ENCODE results near the gene EIF5B.
"Not testable (repeated sequence)": the region's sequence is repeated elsewhere in the genome, so short reads cannot be mapped to it uniquely, and the experiment has no call there.

Gene EIF5B, protein sequence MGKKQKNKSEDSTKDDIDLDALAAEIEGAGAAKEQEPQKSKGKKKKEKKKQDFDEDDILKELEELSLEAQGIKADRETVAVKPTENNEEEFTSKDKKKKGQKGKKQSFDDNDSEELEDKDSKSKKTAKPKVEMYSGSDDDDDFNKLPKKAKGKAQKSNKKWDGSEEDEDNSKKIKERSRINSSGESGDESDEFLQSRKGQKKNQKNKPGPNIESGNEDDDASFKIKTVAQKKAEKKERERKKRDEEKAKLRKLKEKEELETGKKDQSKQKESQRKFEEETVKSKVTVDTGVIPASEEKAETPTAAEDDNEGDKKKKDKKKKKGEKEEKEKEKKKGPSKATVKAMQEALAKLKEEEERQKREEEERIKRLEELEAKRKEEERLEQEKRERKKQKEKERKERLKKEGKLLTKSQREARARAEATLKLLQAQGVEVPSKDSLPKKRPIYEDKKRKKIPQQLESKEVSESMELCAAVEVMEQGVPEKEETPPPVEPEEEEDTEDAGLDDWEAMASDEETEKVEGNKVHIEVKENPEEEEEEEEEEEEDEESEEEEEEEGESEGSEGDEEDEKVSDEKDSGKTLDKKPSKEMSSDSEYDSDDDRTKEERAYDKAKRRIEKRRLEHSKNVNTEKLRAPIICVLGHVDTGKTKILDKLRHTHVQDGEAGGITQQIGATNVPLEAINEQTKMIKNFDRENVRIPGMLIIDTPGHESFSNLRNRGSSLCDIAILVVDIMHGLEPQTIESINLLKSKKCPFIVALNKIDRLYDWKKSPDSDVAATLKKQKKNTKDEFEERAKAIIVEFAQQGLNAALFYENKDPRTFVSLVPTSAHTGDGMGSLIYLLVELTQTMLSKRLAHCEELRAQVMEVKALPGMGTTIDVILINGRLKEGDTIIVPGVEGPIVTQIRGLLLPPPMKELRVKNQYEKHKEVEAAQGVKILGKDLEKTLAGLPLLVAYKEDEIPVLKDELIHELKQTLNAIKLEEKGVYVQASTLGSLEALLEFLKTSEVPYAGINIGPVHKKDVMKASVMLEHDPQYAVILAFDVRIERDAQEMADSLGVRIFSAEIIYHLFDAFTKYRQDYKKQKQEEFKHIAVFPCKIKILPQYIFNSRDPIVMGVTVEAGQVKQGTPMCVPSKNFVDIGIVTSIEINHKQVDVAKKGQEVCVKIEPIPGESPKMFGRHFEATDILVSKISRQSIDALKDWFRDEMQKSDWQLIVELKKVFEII

DNA sequence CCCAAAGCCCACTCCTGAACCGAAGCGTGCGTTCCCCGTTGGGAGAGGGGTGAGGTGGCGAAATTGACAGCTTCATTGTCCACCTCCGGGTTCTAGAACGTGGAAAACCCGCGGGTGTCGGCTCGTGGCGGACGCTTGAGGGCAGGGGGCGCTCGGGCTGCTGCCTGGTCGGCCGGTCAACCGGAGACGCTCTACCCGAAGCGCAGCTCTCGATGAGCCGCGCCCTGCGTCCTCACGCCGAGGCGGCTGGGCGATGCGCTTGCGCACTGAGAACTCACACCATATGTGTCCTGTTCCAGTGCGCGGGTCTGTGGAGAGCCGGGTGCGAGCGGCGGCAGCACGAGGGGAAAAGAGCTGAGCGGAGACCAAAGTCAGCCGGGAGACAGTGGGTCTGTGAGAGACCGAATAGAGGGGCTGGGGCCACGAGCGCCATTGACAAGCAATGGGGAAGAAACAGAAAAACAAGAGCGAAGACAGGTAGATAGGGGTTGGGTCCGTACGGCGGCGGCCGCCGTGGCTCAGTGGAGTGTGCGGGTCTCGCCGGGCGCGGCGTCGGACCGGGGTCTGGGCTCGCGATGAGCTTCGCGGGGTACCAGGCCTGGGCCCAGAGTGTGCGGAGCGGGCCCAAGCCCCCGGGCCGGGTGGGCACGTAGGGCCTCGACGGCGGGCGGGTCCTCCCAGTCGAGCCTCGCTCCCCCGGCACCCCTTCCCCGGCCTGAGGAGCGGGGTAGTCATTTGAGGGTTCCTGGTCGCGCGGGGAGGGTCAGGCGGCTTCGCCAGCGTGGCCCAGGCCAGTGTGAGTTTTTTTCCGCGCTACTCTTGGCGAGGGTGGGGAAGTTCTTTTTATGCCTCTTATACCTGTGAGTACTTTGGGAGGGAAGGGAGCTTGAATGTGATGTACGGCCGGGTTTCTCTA, at the start of gene EIF5B:
Gene EIF5B (plus strand): TSS at position 277 of the 916 bp plus-strand sequence. CDS start 166 bp downstream, at position 443.
- DNase-seq (ENCODE audit: low read depth): peak; percentile 99

- DNase-seq (ENCODE audit: low read depth): peak; percentile 26
Measured at GRCh38 chr2:99297994-99298393, 39.2 kb upstream of the EIF5B start.

GRCh38 chr2:99299580-99299979, 37.6 kb upstream of the EIF5B start:
- no peak for DNase-seq (ENCODE audit: low read depth)

DNA sequence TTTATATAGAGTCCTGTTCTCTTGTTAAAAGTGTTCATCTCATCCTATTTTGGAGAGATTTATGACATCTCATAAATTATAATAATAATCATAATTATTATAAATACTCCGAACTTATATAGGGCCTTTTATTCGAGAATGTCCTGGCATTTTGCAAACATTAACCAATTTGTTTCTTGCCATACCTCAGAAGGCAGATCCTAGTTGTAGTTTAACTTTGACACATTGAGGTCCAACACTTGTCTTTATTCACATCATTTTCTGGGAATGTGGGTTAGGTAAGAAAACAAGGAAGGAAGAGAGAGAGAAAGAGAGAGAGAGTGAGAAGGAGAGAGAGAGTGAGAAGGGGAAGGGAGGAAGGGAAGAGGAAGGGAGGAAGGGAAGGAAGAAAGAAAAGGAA, 36.1 kb upstream of the EIF5B start, which contains the start of gene LYG1:
Gene LYG1 (minus strand): TSS at position 101 of the 400 bp plus-strand sequence. CDS start 5,527 bp downstream, outside the sequence.
- DNase-seq (ENCODE audit: low read depth): not testable (repeated sequence)

GRCh38 chr2:99317161-99317872, 19.9 kb upstream of the EIF5B start:
- no peak for DNase-seq (ENCODE audit: low read depth)

DNA sequence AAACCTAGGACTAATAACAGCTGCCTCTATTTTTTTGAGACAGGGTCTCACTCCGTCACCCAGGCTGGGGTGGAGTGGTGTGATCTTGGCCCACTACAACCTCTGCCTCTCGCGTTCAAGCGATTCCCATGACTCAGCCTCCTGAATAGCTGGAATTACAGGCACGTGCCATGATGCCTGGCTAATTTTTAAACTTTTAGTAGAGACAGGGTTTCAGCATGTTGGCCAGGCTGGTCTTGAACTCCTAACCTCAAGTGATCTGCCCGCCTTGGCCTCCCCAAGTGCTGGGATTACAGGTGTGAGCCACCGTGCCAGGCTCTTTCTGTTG, 19.4 kb upstream of the EIF5B start:
- DNase-seq (ENCODE audit: low read depth): not testable (repeated sequence)

GRCh38 chr2:99325384-99325783, 11.8 kb upstream of the EIF5B start:
- no peak for DNase-seq (ENCODE audit: low read depth)

- peak; percentile 100 for DNase-seq (ENCODE audit: low read depth)
Measured at GRCh38 chr2:99335911-99336803, 1.0 kb upstream of the EIF5B start, which contains the start of gene TXNDC9. TSS of gene TXNDC9 (minus strand) at chr2:99336333. CDS start at chr2:99333210, 3,123 bp downstream.

- DNase-seq (ENCODE audit: low read depth): no peak
Measured at GRCh38 chr2:99336804-99337112, 431 bp upstream of the EIF5B start.

GRCh38 chr2:99338029-99338585, 918 bp downstream of the EIF5B start:
- peak; percentile 52 for DNase-seq (ENCODE audit: low read depth)

DNA sequence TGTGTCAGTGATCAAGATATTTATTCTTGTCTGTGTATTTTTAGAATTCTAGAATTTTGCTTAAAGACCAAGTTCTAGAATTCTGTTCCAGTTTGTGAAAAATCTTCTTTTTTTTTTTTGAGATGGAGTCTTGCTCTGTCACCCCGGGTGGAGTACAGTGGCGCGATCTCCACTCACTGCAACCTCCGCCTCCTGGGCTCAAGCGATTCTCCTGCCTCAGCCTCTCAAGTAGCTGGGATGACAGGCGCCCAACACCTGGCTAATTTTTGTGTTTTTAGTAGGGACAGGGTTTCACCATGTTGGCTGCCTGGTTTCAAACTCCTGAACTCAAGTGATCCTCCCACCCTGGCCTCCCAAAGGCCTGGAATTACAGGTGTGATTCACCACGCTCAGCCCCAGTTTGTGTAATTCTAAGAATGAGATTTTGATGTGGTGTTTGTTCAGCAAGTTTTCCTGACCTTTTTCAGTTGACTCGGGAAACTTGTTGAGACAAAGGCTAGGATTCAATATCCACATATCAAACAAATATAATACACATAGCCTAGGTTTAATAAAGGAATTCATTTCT, 3.6 kb downstream of the EIF5B start:
- DNase-seq (ENCODE audit: low read depth): no peak

DNA sequence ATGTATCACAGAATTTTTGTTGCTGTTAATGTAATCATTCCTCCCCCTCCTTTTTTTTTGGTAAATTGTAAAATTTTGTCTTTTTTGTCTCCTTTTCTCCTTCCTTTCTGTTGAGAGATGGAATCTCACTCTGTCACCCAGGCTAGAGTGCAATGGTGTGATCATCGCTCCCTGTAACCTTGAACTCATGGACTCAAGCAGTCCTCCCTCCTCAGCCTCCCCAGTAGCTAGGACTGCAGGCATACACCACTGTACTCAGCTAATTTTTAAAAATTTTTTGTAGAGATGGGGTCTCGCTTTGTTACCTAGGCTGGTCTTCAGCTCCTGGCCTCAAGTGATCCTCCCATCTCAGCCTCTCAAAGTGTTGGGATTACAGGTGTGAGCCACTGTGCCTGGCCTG, 5.3 kb downstream of the EIF5B start:
- no peak for DNase-seq (ENCODE audit: low read depth)

DNA sequence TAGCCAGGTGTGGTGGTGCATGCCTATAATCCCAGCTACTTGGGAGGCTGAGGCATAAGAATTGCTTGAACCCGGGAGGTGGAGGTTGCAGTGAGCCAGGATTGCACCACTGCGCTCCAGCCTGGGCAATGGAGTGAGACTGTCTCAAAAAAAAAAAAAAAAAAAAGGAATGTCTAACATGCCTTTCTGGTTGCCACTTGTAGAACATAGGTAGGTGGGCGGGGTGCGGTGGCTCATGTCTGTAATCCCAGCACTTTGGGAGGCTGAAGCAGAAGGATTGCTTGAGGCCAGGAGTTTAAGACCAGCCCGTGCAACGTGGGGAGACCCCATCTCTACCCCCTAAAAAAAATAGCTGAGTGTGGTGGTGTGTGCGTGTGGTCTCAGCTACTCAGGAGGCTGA, 8.3 kb downstream of the EIF5B start:
- not testable (repeated sequence) for DNase-seq (ENCODE audit: low read depth)

GRCh38 chr2:99346218-99346617, 9.0 kb downstream of the EIF5B start:
- DNase-seq (ENCODE audit: low read depth): no peak

DNA sequence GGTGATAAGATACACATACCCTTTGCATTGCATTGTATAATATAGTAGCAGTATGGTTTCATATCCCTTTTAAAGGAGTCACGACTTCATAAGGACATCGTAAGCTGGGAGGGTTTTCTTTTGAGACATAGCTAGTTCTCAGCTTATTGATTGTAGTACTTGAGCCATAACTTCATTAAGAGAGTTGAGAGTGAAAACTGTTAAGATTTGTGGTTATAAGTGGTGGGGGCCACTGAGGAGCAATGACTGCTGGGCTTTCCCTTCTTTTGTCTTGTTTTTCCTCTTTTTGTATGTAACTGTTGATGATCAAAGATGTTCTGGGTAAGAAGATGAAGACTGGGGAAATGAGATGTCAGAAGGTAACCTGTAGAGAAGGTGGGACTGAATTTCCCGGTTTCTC, 11.0 kb downstream of the EIF5B start:
- no peak for DNase-seq (ENCODE audit: low read depth)

GRCh38 chr2:99350194-99350593, 13.0 kb downstream of the EIF5B start:
- DNase-seq (ENCODE audit: low read depth): no peak

DNA sequence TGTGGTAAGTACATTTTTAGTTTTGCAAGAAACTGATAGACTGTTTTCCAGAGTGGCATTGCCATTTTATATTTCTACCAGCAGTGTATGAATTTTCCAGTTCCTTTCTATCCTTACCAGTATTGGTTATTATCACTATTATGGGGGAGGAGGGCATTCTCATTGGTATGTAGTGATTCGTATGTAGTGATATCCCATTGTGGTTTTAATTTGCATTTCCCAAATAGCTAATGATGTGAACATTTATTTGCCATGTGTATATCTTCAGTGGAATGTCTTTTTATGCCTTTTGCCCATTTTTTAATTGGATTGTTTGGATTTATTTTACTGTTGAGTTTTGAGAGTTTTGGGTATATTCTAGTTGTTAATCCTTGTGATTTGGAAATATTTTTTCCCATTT, 16.9 kb downstream of the EIF5B start:
- peak; percentile 82 for DNase-seq (ENCODE audit: low read depth)

GRCh38 chr2:99354825-99355224, 17.6 kb downstream of the EIF5B start:
- DNase-seq (ENCODE audit: low read depth): not testable (repeated sequence)

DNA sequence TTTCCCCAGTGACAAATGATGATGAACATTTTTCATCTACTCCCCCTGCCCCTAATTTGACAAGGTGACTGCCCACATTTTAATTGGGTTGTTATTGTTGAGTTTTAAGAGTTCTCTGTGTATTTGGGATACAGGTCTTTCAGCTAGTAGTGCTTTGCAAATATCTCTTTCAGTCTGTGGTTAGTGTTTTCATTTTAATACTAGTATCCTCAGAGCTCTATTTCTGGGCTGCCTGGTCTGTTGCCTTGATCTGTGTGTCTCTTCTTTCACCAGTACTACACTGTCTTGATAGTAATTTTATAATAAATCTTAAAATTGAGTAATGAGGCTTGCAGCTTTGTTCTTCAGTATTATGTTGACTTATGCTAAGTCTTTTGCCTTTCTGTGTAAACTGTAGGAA, 19.7 kb downstream of the EIF5B start:
- DNase-seq (ENCODE audit: low read depth): no peak

Data from HS-5 (cell line).